ENCODE data around the gene NTN5.
"Not testable (repeated sequence)": the region's sequence is repeated elsewhere in the genome, so short reads cannot be mapped to it uniquely, and the experiment has no call there.

Gene NTN5

GRCh38 chr19:48657828-48658227 lies 15.0 kb downstream of the NTN5 start:
- H4K8ac ChIP-seq (ENCODE audit: low read depth, low read length); DNase-seq; H3K36me3 ChIP-seq (ENCODE audit: control insufficient read depth, insufficient read depth, low read length); H2AK5ac ChIP-seq (ENCODE audit: low read length); H2BK5ac ChIP-seq (ENCODE audit: low read length); H3K18ac ChIP-seq (ENCODE audit: low read length); H3K4ac ChIP-seq (ENCODE audit: low read depth, low read length); H4K5ac ChIP-seq (ENCODE audit: low read length); H3K27me3 ChIP-seq (ENCODE audit: insufficient read depth, low read length, poor library complexity); H3K79me1 ChIP-seq (ENCODE audit: low read length); H2BK15ac ChIP-seq (replicated peaks; ENCODE audit: low read depth); H3K56ac ChIP-seq (ENCODE audit: low read length); H3K4me3 ChIP-seq (ENCODE audit: low read length); H3K23ac ChIP-seq (ENCODE audit: low read length); H3K27ac ChIP-seq (ENCODE audit: low read depth, low read length); H3K9ac ChIP-seq (ENCODE audit: low read length); H3K79me2 ChIP-seq (ENCODE audit: control insufficient read depth, insufficient read depth, low read length); H3K4me2 ChIP-seq (ENCODE audit: low read length); H3K4me1 ChIP-seq (ENCODE audit: control insufficient read depth, low read depth, low read length); H2BK120ac ChIP-seq (ENCODE audit: low read depth, low read length): not testable (repeated sequence)
- no CpG with 5 or more reads among the region's 5 CpGs for WGBS (ENCODE audit: extremely low coverage, insufficient coverage, low lambda C conversion rate)

- H3K79me1 ChIP-seq (ENCODE audit: low read length), result no peaks in the 10 kb centered on the region
- H3K27me3 ChIP-seq (ENCODE audit: insufficient read depth, low read length, poor library complexity), result no peaks in the 10 kb centered on the region
- H3K79me2 ChIP-seq (ENCODE audit: control insufficient read depth, insufficient read depth, low read length), result no peaks in the 10 kb centered on the region
- H4K8ac ChIP-seq (ENCODE audit: low read depth, low read length), result no peak overlapping the region
- no peak overlapping the region for H3K23ac ChIP-seq (ENCODE audit: low read length)
- H2BK120ac ChIP-seq (ENCODE audit: low read depth, low read length), result no peak overlapping the region
- no peak overlapping the region for H3K9ac ChIP-seq (ENCODE audit: low read length)
- no peak overlapping the region for H3K18ac ChIP-seq (ENCODE audit: low read length)
- no peak overlapping the region for H3K4me2 ChIP-seq (ENCODE audit: low read length)
- peak overlapping the region; percentile 47 for H3K56ac ChIP-seq (ENCODE audit: low read length)
- no peak overlapping the region for H2BK15ac ChIP-seq (replicated peaks; ENCODE audit: low read depth)
- H3K27ac ChIP-seq (ENCODE audit: low read depth, low read length), result no peak overlapping the region
- H3K4me1 ChIP-seq (ENCODE audit: control insufficient read depth, low read depth, low read length), result peaks cover 5% of the 10 kb centered on the region
- no peak overlapping the region for H2AK5ac ChIP-seq (ENCODE audit: low read length)
- no peak overlapping the region for H4K5ac ChIP-seq (ENCODE audit: low read length)
- WGBS (ENCODE audit: extremely low coverage, insufficient coverage, low lambda C conversion rate), result no CpG with 5 or more reads among the region's 16 CpGs
- H3K4me3 ChIP-seq (ENCODE audit: low read length), result no peak overlapping the region
- no peaks in the 10 kb centered on the region for H3K36me3 ChIP-seq (ENCODE audit: control insufficient read depth, insufficient read depth, low read length)
- peak; percentile 87 for DNase-seq
- H3K4ac ChIP-seq (ENCODE audit: low read depth, low read length), result no peak overlapping the region
- H2BK5ac ChIP-seq (ENCODE audit: low read length), result no peak overlapping the region
These were observed 15.9 kb downstream of the NTN5 start for GRCh38 chr19:48656840-48657474.

- no peaks in the 10 kb centered on the region for H3K27me3 ChIP-seq (ENCODE audit: insufficient read depth, low read length, poor library complexity)
- no peak overlapping the region for H3K56ac ChIP-seq (ENCODE audit: low read length)
- no peak overlapping the region for H3K18ac ChIP-seq (ENCODE audit: low read length)
- H2BK5ac ChIP-seq (ENCODE audit: low read length), result no peak overlapping the region
- no peaks in the 10 kb centered on the region for H3K79me2 ChIP-seq (ENCODE audit: control insufficient read depth, insufficient read depth, low read length)
- DNase-seq, result no peak
- H3K4me2 ChIP-seq (ENCODE audit: low read length), result no peak overlapping the region
- no peak overlapping the region for H4K8ac ChIP-seq (ENCODE audit: low read depth, low read length)
- H4K5ac ChIP-seq (ENCODE audit: low read length), result no peak overlapping the region
- H3K4ac ChIP-seq (ENCODE audit: low read depth, low read length), result no peak overlapping the region
- no CpG with 5 or more reads among the region's 11 CpGs for WGBS (ENCODE audit: extremely low coverage, insufficient coverage, low lambda C conversion rate)
- no peak overlapping the region for H3K27ac ChIP-seq (ENCODE audit: low read depth, low read length)
- no peak overlapping the region for H2BK15ac ChIP-seq (replicated peaks; ENCODE audit: low read depth)
- peaks cover 5% of the 10 kb centered on the region for H3K4me1 ChIP-seq (ENCODE audit: control insufficient read depth, low read depth, low read length)
- H3K9ac ChIP-seq (ENCODE audit: low read length), result no peak overlapping the region
- no peak overlapping the region for H3K23ac ChIP-seq (ENCODE audit: low read length)
- no peak overlapping the region for H3K4me3 ChIP-seq (ENCODE audit: low read length)
- no peak overlapping the region for H2BK120ac ChIP-seq (ENCODE audit: low read depth, low read length)
- no peak overlapping the region for H2AK5ac ChIP-seq (ENCODE audit: low read length)
- H3K36me3 ChIP-seq (ENCODE audit: control insufficient read depth, insufficient read depth, low read length), result no peaks in the 10 kb centered on the region
- no peaks in the 10 kb centered on the region for H3K79me1 ChIP-seq (ENCODE audit: low read length)
These were observed 18.3 kb downstream of the NTN5 start for GRCh38 chr19:48654299-48655059.

- Histone ChIP-seq H3K18ac (ENCODE audit: low read length) (no peak overlapping the region), H3K4me3 (ENCODE audit: low read length) (no peak overlapping the region), H3K79me1 (ENCODE audit: low read length) (no peaks in the 10 kb centered on the region), H3K79me2 (ENCODE audit: control insufficient read depth, insufficient read depth, low read length) (no peaks in the 10 kb centered on the region), H3K27ac (ENCODE audit: low read depth, low read length) (no peak overlapping the region), H2AK5ac (ENCODE audit: low read length) (no peak overlapping the region), H3K36me3 (ENCODE audit: control insufficient read depth, insufficient read depth, low read length) (no peaks in the 10 kb centered on the region), H4K8ac (ENCODE audit: low read depth, low read length) (no peak overlapping the region), H4K5ac (ENCODE audit: low read length) (no peak overlapping the region), H2BK120ac (ENCODE audit: low read depth, low read length) (no peak overlapping the region), H2BK15ac (replicated peaks; ENCODE audit: low read depth) (no peak overlapping the region), H3K56ac (ENCODE audit: low read length) (no peak overlapping the region), H3K23ac (ENCODE audit: low read length) (no peak overlapping the region), H3K4ac (ENCODE audit: low read depth, low read length) (no peak overlapping the region), H3K4me2 (ENCODE audit: low read length) (no peak overlapping the region), H3K9ac (ENCODE audit: low read length) (no peak overlapping the region), H3K27me3 (ENCODE audit: insufficient read depth, low read length, poor library complexity) (no peaks in the 10 kb centered on the region), H2BK5ac (ENCODE audit: low read length) (no peak overlapping the region), H3K4me1 (ENCODE audit: control insufficient read depth, low read depth, low read length) (no peaks in the 10 kb centered on the region)
- WGBS (ENCODE audit: extremely low coverage, insufficient coverage, low lambda C conversion rate), result no CpG with 5 or more reads among the region's 5 CpGs
- no peak for DNase-seq
These were observed 21.2 kb downstream of the NTN5 start for GRCh38 chr19:48651683-48652048.

GRCh38 chr19:48650974-48651682 lies 21.7 kb downstream of the NTN5 start:
- no peak overlapping the region for H3K18ac ChIP-seq (ENCODE audit: low read length)
- H3K27ac ChIP-seq (ENCODE audit: low read depth, low read length), result no peak overlapping the region
- no peak overlapping the region for H2AK5ac ChIP-seq (ENCODE audit: low read length)
- no peak overlapping the region for H3K56ac ChIP-seq (ENCODE audit: low read length)
- no peaks in the 10 kb centered on the region for H3K36me3 ChIP-seq (ENCODE audit: control insufficient read depth, insufficient read depth, low read length)
- no peak overlapping the region for H3K4me2 ChIP-seq (ENCODE audit: low read length)
- H4K8ac ChIP-seq (ENCODE audit: low read depth, low read length), result no peak overlapping the region
- no peaks in the 10 kb centered on the region for H3K79me1 ChIP-seq (ENCODE audit: low read length)
- H3K4ac ChIP-seq (ENCODE audit: low read depth, low read length), result no peak overlapping the region
- no CpG with 5 or more reads among the region's 12 CpGs for WGBS (ENCODE audit: extremely low coverage, insufficient coverage, low lambda C conversion rate)
- no peak overlapping the region for H2BK120ac ChIP-seq (ENCODE audit: low read depth, low read length)
- H3K4me3 ChIP-seq (ENCODE audit: low read length), result no peak overlapping the region
- H3K79me2 ChIP-seq (ENCODE audit: control insufficient read depth, insufficient read depth, low read length), result no peaks in the 10 kb centered on the region
- H2BK5ac ChIP-seq (ENCODE audit: low read length), result no peak overlapping the region
- H3K27me3 ChIP-seq (ENCODE audit: insufficient read depth, low read length, poor library complexity), result no peaks in the 10 kb centered on the region
- H2BK15ac ChIP-seq (replicated peaks; ENCODE audit: low read depth), result no peak overlapping the region
- no peaks in the 10 kb centered on the region for H3K4me1 ChIP-seq (ENCODE audit: control insufficient read depth, low read depth, low read length)
- no peak overlapping the region for H3K9ac ChIP-seq (ENCODE audit: low read length)
- DNase-seq, result no peak
- H3K23ac ChIP-seq (ENCODE audit: low read length), result no peak overlapping the region
- no peak overlapping the region for H4K5ac ChIP-seq (ENCODE audit: low read length)
